H1 (cell line): ENCODE data around the gene NPR1. TPM values are rescaled to one million over a fixed set of nuclear protein-coding genes. Genes with fewer than 3 reads are reported as not detected.

Source experiments
- BCL11A ChIP-seq, 2 experiments: IDR thresholded peaks; one replicate each; pipeline ENCODE4 v1.6.1; 2011; ENCODE audit warnings: low read depth in 2 of 2, low read length in 2 of 2, mild to moderate bottlenecking in 2 of 2
- CHD7 ChIP-seq: fragments of 300-600 bp; sonication (generic); IDR thresholded peaks from 2 replicates; pipeline ENCODE4 v1.7.1; 2012; ENCODE audit warnings: low read length, moderate library complexity, mild to moderate bottlenecking, inconsistent platforms; ENCODE audit not compliant: insufficient replicate concordance
- JUN ChIP-seq: IDR thresholded peaks from 2 replicates; pipeline ENCODE4 v1.6.1; 2011; ENCODE audit warnings: low read depth, mild to moderate bottlenecking, improper control_type of control experiment, low read length
- MAX ChIP-seq: IDR thresholded peaks from 2 replicates; pipeline ENCODE4 v1.6.1; 2012; ENCODE audit warnings: inconsistent platforms
- NANOG ChIP-seq: IDR thresholded peaks from 2 replicates; pipeline ENCODE4 v1.6.1; 2011; ENCODE audit warnings: low read length, low read depth, mild to moderate bottlenecking, inconsistent platforms; ENCODE audit not compliant: insufficient read depth, poor library complexity, severe bottlenecking
- RBBP5 ChIP-seq: IDR thresholded peaks from 2 replicates; pipeline ENCODE4 v1.7.1; 2012; ENCODE audit warnings: low read depth, mild to moderate bottlenecking, inconsistent platforms, low read length, moderate library complexity, borderline replicate concordance
- SUZ12 ChIP-seq: fragments of 200-600 bp; sonication (generic); IDR thresholded peaks from 2 replicates; pipeline ENCODE4 v1.6.1; 2012; ENCODE audit warnings: mild to moderate bottlenecking, inconsistent platforms, low read length, moderate library complexity, mixed read lengths
- TBP ChIP-seq: IDR thresholded peaks from 2 replicates; pipeline ENCODE4 v1.6.1; 2011; ENCODE audit warnings: low read depth, low read length, improper control_type of control experiment
- YY1 ChIP-seq: IDR thresholded peaks from 2 replicates; pipeline ENCODE4 v1.6.1; 2011; ENCODE audit warnings: low read depth, mild to moderate bottlenecking, low read length
- ZNF274 ChIP-seq: IDR thresholded peaks from 2 replicates; pipeline ENCODE4 v1.7.0; 2012; ENCODE audit warnings: low read length, borderline replicate concordance; ENCODE audit errors: extremely low read depth
- polyA plus RNA-seq, 7 experiments: library from polyadenylated mRNA; depleted of rRNA in 3 of 7; stranded (reverse) in 5 of 7; unstranded in 2 of 7; fragments of >200 nt in 5 of 7; fragments of 200-250 nt in 2 of 7; gene quantifications; 1 replicate in 5 of 7; 2 replicates in 1 of 7; 4 replicates in 1 of 7; pipeline versions ENCODE4 v1.2.1 to v1.2.3, GENCODE V29; 2011 to 2013; ENCODE audit warnings: missing spikeins in 2 of 7, mixed read lengths in 2 of 7
- total RNA-seq: library from RNA; stranded (reverse); fragmentation: NEBNext Ultra II Directional; extraction: Animal tissue kit (Norgen Biotek cat#: 25700); gene quantifications from 2 replicates; pipeline ENCODE4 v1.2.1, GENCODE V29; 2021

Gene NPR1
- total and polyA plus RNA-seq, 2 of the 8 experiments (the other 6 are each of a cell fraction or from before 2014, with no cell fraction given) = 11.7 to 13.2 TPM

- TF ChIP-seq CHD7 (no peak), TBP (no peak), RBBP5 (no peak), YY1 (no peak), NANOG (no peak), MAX (peak; percentile 37; the same call in 1 of the 2 replicates), BCL11A (IDR thresholded peaks at IDR 0.05; ENCODE audit: low read depth in 2 of 2, low read length in 2 of 2) (no peak), SUZ12 (no peak), JUN (no peak), ZNF274 (no peak)
These were observed 570 bp upstream of the NPR1 start (continued) for GRCh38 chr1:153677718-153678518.
